Measurements from ENCODE around the gene ZNF831. TPM values are rescaled to one million over a fixed set of nuclear protein-coding genes. Genes with fewer than 3 reads are reported as not detected.
A peak's percentile ranks its signal among the peaks of the same experiment; 100 is the strongest.

The ZNF831 gene
- total and polyA plus RNA-seq, 3 donors from 2014 or later = 0.99 to 4.8 (median 4.0) TPM

DNA sequence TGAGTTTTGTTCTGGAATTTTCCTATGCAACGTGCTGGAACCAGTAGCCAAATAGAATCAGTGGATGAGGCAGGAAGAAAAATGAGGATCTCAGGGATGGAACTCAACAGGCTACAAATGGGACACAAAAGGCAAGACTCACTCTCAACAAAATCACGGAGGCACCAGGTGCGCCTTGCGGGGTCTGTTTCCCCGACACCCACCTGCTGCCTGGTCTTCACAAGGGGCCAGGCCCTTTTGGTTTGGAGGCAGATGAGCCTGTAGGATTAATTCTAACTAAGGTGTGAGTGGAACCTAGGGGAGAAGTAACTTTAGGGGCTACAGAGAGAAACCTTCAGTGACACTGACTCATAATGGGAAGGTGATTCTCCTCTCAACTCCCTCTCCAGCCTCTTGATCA, 56.5 kb downstream of the ZNF831 start:
- Histone ChIP-seq H3K36me3 (ENCODE audit: low read depth, missing control alignments) (no peaks in the 10 kb centered on the region), H3K4me1 (peaks cover 16% of the 10 kb centered on the region), H3K27me3 (no peaks in the 10 kb centered on the region), H3K27ac (no peak overlapping the region), H3K9me3 (no peaks in the 10 kb centered on the region), H3K4me3 (no peak overlapping the region)
- DNase-seq = no peak
- intact Hi-C loops (cut with DNase I; ENCODE audit: low total_unique reads) = loop anchor here (5.0 kb wide), 1 partner anchor 133 kb away; no protein-coding TSS in a partner anchor
- 90 to 94% methylated on average over 5 of the region's 5 CpGs for WGBS, 2 donors
- TF ChIP-seq, protein P1, sequence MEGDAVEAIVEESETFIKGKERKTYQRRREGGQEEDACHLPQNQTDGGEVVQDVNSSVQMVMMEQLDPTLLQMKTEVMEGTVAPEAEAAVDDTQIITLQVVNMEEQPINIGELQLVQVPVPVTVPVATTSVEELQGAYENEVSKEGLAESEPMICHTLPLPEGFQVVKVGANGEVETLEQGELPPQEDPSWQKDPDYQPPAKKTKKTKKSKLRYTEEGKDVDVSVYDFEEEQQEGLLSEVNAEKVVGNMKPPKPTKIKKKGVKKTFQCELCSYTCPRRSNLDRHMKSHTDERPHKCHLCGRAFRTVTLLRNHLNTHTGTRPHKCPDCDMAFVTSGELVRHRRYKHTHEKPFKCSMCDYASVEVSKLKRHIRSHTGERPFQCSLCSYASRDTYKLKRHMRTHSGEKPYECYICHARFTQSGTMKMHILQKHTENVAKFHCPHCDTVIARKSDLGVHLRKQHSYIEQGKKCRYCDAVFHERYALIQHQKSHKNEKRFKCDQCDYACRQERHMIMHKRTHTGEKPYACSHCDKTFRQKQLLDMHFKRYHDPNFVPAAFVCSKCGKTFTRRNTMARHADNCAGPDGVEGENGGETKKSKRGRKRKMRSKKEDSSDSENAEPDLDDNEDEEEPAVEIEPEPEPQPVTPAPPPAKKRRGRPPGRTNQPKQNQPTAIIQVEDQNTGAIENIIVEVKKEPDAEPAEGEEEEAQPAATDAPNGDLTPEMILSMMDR (IDR thresholded peaks at IDR 0.05) = no peak
- no peak for TF ChIP-seq POLR2A (IDR thresholded peaks at IDR 0.05)

DNA sequence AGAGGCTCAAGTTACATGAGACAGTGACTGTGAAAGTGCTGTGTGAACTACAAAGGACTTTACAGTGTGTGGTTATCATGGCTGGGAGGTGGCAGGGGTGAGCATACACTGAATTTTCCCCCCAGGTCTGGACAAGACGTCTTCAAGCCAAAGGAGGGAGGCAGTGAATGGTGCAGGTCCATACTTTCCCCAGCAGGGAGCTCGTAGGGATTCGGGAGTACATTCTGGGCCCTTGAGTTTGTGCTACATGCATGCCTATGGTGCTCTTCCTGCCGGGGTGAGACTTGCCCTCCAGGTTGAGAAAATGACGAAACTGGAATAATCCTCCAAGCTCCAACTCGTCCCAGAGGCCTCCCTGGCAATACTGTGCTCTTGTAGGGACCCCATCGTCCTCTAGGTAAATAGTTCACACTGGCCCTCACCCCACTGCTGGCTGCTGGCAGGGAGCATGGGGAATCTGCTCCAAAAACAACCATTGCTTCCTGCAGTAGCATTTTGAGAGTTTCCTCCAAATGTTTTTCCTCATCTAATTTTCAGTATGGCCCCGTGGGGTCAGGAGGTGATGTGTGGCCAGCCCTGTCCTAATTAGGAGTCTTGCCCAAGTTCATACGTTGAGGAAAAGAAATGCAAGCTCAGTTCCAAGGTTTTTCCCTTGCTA, 57.6 kb downstream of the ZNF831 start:
- peaks cover 16% of the 10 kb centered on the region for H3K4me1 ChIP-seq
- WGBS, 2 donors = 30 to 33% methylated on average over 4 to 9 of the region's 9 CpGs
- H3K4me3 ChIP-seq = peak overlapping the region in 1 of 2 donors; percentile 64
- H3K36me3 ChIP-seq (ENCODE audit: low read depth, missing control alignments) = no peaks in the 10 kb centered on the region
- H3K27ac ChIP-seq = no peak overlapping the region
- H3K9me3 ChIP-seq = no peaks in the 10 kb centered on the region
- peak; percentile 34 for DNase-seq
- no peak for TF ChIP-seq POLR2A (IDR thresholded peaks at IDR 0.05)
- TF ChIP-seq, protein P1 (IDR thresholded peaks at IDR 0.05) = no peak
- no peaks in the 10 kb centered on the region for H3K27me3 ChIP-seq
- intact Hi-C loops (cut with DNase I; ENCODE audit: low total_unique reads) = loop anchor here (5.0 kb wide), 1 partner anchor 134 kb away; no protein-coding TSS in a partner anchor

DNA sequence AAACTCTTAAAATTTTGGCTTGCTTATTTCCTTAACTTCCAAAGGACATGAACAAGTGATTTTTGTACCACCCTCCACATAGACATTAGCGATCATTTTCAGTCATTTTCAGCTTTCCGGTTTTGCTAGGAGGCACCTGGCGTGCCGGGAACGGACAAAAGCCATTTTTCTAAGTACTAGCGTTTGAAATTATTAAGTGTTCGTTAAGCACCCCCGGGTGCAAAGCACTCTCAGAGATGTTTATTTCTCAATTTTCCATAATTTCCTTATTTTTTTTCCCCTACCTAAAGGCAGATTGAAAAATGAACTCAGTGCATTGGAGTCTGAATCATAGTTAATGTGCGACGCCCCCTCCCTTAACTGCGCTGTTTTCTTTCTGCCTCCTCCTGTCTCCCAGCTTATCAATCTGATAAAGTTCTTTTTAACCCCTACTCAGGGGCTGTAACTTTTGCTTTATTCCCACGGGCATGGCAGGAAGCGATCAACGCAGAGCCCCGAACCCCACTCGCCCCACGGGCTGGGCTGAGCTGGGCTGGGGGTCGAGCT, 58.2 kb downstream of the ZNF831 start:
- Histone ChIP-seq H3K9me3 (no peaks in the 10 kb centered on the region), H3K36me3 (ENCODE audit: low read depth, missing control alignments) (no peaks in the 10 kb centered on the region), H3K27ac (peak overlapping the region in 1 of 2 donors; percentile 57), H3K4me3 (peak overlapping the region; percentile 41 to 64), H3K4me1 (peaks cover 16% of the 10 kb centered on the region), H3K27me3 (no peaks in the 10 kb centered on the region)
- TF ChIP-seq, protein P1 (IDR thresholded peaks at IDR 0.05) = no peak
- no peak for TF ChIP-seq POLR2A (IDR thresholded peaks at IDR 0.05)
- 9% methylated on average over 17 to 18 of the region's 18 CpGs for WGBS, 2 donors
- intact Hi-C loops (cut with DNase I; ENCODE audit: low total_unique reads) = loop anchor here (5.0 kb wide), 1 partner anchor 134 kb away; no protein-coding TSS in a partner anchor
- no peak for DNase-seq

DNA sequence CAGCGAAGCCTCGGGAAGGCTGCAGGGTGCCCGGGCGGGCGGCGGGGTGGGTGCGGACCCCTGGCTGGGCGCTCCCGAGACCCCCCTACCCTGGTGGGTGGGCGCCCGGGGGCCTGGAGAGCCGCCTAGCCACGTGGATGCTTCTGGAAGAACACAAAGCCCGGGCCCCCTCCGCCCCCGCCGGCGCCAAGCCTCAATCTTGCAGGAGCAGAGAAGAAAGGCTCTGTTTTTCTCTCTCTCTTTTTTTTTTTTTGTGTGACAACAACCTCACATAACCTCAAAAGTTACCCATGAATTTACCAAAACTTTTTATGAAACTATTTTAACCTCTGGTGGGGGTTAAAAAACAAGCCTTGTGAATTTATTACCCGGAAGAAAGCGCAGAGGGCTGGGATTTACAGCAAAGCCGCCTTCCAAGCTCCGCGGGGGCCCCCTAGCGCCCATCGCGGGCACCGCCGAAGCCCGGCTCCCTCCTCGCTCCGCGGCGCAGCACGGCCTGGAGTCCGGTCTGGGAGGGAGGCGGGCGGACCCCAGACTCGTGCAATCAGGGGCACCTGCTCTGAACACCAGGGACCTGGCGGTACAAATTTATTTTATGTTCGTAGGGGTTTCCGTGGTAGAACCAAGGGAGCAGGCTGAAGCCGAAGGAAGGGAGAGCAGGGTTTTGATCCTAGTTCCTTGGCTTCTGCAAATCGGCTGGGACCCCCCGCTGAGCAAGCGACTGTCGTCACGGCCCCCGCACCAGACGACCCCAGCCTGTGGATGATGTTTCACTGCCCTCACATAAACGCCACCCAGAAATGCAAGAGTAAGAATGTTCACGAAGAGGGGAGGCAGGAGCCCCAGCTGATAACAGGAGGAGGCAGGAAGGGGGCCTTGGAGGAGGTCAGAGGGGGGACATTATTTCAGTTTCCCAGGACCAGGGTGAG, 58.9 kb downstream of the ZNF831 start:
- H3K27ac ChIP-seq = peak overlapping the region in 1 of 2 donors; percentile 57
- DNase-seq = peak; percentile 84
- no peaks in the 10 kb centered on the region for H3K27me3 ChIP-seq
- H3K4me3 ChIP-seq = peak overlapping the region; percentile 41 to 64
- WGBS, 2 donors = 1% methylated on average over 45 of the region's 51 CpGs
- TF ChIP-seq, protein P1 (IDR thresholded peaks at IDR 0.05) = peak; percentile 63 to 92 (median 76)
- no peak for TF ChIP-seq POLR2A (IDR thresholded peaks at IDR 0.05)
- peaks cover 16% of the 10 kb centered on the region for H3K4me1 ChIP-seq
- no peaks in the 10 kb centered on the region for H3K36me3 ChIP-seq (ENCODE audit: low read depth, missing control alignments)
- no peaks in the 10 kb centered on the region for H3K9me3 ChIP-seq
- intact Hi-C loops (cut with DNase I; ENCODE audit: low total_unique reads) = loop anchor here (5.0 kb wide), 1 partner anchor 135 kb away; no protein-coding TSS in a partner anchor
